Activated CD8-positive, alpha-beta memory T cell treated with anti-CD3 and anti-CD28 coated beads for 24 hours (primary cell): Measurements from ENCODE around the gene COL6A5.
"Not testable (repeated sequence)": the region's sequence is repeated elsewhere in the genome, so short reads cannot be mapped to it uniquely, and the experiment has no call there.

Source experiments
- DNase-seq: peaks from one replicate; pipeline ENCODE4 v3.0.0-alpha.2; 2020

COL6A5 gene

GRCh38 chr3:130345487-130346079, at the start of gene COL6A5:
TSS of gene COL6A5 (plus strand) at chr3:130345672. CDS start at chr3:130373639, 27,967 bp downstream.
- no peak for DNase-seq

GRCh38 chr3:130299531-130299930, 45.9 kb upstream of the COL6A5 start:
- no peak for DNase-seq

GRCh38 chr3:130300888-130301287, 44.6 kb upstream of the COL6A5 start:
- DNase-seq: no peak

GRCh38 chr3:130310109-130310508, 35.4 kb upstream of the COL6A5 start:
- no peak for DNase-seq

- no peak for DNase-seq
Measured at GRCh38 chr3:130312374-130312773, 33.1 kb upstream of the COL6A5 start.

- DNase-seq: no peak
Measured at GRCh38 chr3:130316169-130316568, 29.3 kb upstream of the COL6A5 start.

- DNase-seq: no peak
Measured at GRCh38 chr3:130323503-130323902, 22.0 kb upstream of the COL6A5 start.

- no peak for DNase-seq
Measured at GRCh38 chr3:130340766-130341165, 4.7 kb upstream of the COL6A5 start.

GRCh38 chr3:130341388-130341787, 4.1 kb upstream of the COL6A5 start:
- no peak for DNase-seq

- no peak for DNase-seq
Measured at GRCh38 chr3:130341882-130342281, 3.6 kb upstream of the COL6A5 start.

GRCh38 chr3:130342821-130343661, 2.4 kb upstream of the COL6A5 start:
- DNase-seq: no peak

GRCh38 chr3:130348258-130348657, 2.8 kb downstream of the COL6A5 start:
- not testable (repeated sequence) for DNase-seq

GRCh38 chr3:130354430-130354829, 9.0 kb downstream of the COL6A5 start:
- no peak for DNase-seq

GRCh38 chr3:130374033-130374432, 28.6 kb downstream of the COL6A5 start:
- DNase-seq: no peak

GRCh38 chr3:130374908-130375307, 29.4 kb downstream of the COL6A5 start:
- DNase-seq: no peak

GRCh38 chr3:130377960-130378676, 32.6 kb downstream of the COL6A5 start:
- no peak for DNase-seq

GRCh38 chr3:130378677-130379191, 33.3 kb downstream of the COL6A5 start:
- DNase-seq: no peak

GRCh38 chr3:130379274-130379673, 33.8 kb downstream of the COL6A5 start:
- DNase-seq: no peak

- DNase-seq: no peak
Measured at GRCh38 chr3:130380398-130380797, 34.9 kb downstream of the COL6A5 start.

- no peak for DNase-seq
Measured at GRCh38 chr3:130383424-130383823, 38.0 kb downstream of the COL6A5 start.

- no peak for DNase-seq
Measured at GRCh38 chr3:130384476-130385025, 39.1 kb downstream of the COL6A5 start.

- no peak for DNase-seq
Measured at GRCh38 chr3:130386604-130387263, 41.3 kb downstream of the COL6A5 start.
